NAMALWA (cell line): ENCODE measurements around the gene DHX40.
"Not testable (repeated sequence)": the region's sequence is repeated elsewhere in the genome, so short reads cannot be mapped to it uniquely, and the experiment has no call there.

Source experiments
- DNase-seq: peaks from one replicate; pipeline ENCODE4 v3.0.0-alpha.2; 2015; ENCODE audit warnings: low spot score

The DHX40 gene, protein sequence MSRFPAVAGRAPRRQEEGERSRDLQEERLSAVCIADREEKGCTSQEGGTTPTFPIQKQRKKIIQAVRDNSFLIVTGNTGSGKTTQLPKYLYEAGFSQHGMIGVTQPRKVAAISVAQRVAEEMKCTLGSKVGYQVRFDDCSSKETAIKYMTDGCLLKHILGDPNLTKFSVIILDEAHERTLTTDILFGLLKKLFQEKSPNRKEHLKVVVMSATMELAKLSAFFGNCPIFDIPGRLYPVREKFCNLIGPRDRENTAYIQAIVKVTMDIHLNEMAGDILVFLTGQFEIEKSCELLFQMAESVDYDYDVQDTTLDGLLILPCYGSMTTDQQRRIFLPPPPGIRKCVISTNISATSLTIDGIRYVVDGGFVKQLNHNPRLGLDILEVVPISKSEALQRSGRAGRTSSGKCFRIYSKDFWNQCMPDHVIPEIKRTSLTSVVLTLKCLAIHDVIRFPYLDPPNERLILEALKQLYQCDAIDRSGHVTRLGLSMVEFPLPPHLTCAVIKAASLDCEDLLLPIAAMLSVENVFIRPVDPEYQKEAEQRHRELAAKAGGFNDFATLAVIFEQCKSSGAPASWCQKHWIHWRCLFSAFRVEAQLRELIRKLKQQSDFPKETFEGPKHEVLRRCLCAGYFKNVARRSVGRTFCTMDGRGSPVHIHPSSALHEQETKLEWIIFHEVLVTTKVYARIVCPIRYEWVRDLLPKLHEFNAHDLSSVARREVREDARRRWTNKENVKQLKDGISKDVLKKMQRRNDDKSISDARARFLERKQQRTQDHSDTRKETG

DNA sequence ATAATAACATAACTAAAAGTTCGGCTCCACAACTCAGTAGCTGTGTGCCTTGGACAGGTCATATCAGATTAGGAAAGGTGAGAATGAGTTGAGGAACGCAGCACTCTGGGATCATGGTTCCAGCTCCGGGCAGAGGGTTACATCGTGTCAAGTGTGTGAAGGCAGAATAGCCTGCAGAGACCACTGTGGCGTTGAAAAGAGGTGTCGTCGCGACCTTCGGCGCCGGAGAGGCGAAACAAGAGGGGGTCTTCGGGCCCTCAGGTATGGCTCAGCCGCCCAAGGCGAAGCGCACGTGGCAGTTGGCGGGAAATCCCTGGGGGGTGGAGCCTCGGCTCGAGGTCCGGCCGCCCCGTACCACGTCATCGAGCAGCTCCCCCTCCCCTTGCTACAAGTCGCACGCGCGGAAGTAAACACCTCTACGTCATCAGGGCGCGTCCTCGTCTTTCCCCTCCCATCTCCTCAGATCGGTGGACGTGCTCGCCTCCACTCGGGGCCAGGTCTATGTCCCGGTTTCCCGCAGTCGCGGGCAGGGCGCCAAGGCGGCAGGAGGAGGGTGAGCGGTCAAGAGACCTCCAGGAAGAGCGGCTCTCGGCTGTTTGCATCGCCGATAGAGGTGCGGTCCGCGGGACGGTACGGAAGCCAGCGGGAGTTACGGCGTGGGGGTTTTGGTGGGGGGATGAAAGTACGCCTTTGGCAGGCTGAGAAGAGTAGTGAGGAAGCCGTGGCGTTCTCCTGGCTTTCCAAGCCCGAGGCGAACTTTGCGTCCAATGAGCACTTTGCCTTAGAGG lies at the start of gene DHX40:
TSS of gene DHX40 (plus strand) at position 440 of the 788 bp plus-strand sequence. CDS start at position 502, 62 bp downstream.
- peak; percentile 96 for DNase-seq

DNA sequence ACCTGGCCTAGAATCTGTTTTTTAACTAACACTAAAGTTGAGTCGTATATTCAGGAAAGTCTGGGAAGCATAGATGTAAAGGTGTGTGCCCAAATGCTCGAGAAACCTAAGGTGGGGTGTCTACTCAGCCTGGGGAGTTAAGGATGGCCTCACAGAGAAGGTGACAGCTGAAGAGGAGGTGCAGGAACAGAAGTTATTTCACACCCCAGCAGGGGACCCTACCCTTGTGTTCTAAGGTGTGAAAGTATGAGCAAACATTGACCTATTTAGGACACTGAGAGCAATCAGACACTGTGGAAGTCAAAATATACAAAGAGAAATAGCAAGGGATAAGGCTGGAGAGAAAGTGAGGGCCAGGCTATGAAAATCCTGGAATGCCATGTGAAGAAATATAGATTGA lies 49.0 kb upstream of the DHX40 start:
- no peak for DNase-seq

DNA sequence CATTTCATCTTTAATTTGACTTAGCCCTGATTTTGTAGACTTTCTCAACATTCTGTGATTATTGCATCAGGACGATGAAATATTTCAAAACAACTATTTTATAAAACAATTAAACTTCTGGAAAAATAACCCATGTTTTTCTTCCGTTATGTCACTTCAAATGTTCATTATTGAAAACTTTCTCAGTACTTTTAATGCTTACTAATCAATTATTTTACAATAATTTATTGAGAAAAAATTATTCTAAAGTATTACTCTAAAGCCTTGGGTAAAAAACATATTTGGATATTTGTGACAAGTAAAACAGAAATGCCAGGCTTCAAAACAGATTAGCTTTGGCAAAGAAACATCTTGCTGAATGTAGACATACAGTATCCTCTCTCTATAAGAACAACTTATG lies 46.3 kb upstream of the DHX40 start:
- DNase-seq: no peak

DNA sequence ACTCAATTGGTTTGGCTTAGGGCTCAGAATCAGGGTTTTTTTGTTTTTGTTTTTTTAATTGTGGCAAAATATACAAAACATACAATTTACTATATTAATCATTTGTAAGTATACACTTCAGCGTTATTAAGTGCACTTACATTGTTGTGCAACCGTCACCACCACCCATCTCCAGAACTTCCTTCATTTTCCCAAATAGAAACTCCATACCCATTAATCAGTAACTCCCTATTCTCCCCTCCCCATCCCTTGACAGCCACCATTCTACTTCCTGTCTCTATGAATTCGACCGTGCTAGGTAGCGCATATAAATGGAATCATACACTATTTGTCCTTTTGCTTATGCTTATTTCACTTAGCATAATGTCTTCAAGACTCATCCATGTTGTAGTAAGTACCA lies 45.2 kb upstream of the DHX40 start:
- DNase-seq: no peak

DNA sequence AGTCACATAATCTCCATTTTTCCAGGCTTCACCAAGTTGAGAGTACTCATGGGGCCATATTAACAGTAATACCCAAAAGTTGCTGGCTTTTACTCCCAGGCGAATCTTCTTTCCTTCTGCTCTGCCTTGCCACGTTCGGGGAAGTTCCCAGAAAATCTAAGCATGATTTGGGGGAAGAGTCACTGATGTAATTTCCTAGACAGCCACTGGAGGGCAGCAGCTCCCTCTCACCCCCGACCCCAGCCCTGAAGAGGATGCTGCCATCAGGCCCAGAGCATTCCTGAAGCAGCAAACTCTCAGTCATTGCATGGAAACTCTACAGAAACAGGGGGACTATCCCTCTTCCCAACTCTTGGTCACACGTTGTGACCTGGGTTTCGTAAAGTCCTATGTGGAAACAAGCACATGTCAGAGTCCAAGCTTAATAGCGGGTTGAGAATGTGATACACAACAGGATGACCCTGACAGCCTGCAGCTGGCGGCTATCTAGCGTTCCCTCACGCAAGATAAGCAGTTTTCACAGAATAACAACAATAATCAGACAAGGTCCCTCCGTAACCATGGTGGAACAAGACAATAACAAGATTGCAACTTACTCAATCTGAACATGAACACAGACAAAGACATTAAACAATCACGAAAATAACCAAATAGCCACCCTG lies 43.8 kb upstream of the DHX40 start:
- DNase-seq: peak; percentile 68

DNA sequence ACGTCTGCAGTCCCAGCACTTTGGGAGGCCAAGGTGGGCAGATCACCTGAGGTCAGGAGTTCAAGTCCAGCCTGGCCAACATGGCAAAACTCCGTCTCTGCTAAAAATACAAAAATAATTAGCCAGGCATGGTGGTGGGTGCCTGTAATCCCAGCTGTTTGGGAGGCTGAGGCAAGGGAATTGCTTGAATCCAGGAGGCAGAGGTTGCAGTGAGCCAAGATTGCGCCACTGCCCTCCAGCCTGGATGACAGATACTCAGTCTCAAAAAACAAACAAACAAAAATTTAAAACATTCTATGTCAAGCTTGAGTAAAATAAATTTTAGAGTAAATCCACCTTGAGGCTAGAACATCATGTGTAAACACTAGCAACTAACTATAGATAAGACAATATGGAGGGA lies 40.5 kb upstream of the DHX40 start:
- DNase-seq: not testable (repeated sequence)

DNA sequence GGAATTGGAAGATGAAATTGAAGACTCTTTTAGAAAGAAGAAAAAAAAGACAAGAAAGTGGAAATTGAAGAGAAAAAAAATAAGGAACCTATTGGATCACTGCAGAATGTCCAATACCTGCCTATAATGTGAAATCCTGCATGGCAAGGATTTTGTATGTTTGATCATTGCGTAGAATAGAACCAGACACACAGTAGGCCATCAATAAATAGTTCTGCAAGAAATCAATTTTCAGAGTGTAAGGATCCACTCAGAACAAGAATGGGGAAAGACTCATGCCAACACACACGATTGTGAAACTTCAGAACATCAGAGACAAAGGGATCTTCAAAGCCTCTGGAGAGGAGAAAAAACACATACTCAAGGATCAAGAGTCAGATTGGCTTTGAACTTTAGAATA lies 39.7 kb upstream of the DHX40 start:
- no peak for DNase-seq

DNA sequence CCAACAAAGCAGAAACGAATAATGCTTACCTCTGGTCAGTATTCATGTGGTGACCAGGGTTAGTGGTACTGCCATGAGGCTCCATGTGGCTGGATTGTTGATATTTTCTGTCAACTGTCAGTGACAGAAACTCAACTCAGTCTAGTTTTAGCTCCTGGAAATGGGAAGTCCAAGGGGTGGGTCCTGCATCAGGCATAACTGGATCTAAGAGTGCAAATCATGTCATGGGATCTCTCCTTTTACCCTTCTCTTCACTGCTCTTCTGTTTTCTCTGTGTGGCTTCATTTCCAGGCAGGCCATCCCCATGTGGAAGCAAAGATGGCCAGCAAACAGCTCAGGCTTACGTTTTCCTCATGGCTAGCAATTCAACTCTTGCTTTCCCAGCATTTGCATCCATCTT lies 39.0 kb upstream of the DHX40 start:
- no peak for DNase-seq

DNA sequence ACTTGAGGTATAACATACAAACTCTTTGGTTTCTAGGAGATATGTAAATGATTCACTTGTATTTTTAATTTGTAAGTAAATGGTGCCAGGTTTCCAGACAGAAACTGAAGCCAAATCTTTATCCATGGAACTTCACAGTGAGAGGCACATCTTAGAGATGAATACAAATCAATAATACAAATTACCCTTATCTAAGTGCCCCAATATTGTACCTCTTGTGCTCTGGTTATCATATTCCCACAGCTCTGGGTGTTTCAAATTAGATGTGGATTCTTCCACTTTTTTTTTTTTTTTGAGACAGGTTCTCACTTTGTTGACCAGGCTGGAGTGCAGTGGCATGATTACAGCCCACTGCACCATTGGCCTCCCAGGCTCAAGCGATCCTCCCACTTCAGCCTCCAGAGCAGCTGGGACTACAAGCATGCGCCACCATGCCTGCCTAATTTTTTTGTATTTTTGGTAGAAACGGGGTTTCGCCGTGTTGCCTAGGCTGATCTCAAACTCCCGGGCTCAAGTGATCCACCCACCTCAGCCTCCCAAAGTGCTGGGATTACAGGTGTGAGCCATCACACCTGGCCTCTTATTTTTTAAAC lies 38.0 kb upstream of the DHX40 start:
- DNase-seq: no peak

DNA sequence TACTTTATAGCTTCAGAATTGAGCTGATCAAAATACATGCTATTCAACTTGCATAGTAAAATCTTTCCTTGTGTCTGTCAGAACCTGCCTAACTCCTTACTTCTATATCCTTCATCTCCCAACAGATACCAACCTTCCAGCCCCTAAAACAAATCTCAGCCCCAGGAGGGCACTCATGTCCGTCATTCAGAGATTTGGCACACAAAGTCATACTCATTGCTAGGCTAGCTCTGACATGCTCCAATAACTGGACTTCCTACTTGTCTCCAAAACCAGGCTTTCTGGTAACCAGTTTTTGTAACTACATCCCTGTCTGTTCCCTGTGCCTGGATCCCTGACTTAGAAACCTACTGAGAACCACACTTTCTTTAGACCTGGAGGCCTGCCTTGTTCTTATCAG lies 37.5 kb upstream of the DHX40 start:
- peak; percentile 30 for DNase-seq

DNA sequence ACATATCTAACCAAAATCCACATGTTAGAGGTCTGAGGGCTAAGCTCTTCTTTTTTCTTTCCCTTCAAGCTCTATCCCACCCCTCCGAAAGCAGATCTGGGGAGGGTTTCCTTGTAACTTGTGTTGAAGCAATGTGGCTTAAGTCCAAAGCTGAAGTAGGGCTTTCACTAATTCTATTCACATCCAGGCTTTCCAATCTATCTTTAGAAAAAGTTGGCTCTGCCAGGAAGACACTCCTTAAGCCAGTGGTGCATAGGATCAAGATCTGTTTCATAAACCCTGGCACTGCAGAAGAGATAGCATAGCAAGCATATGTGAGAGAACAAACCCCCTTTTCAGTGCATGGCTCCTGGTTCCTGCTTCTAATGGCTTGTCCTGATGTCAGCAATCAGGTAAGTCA lies 34.9 kb upstream of the DHX40 start:
- DNase-seq: no peak

DNA sequence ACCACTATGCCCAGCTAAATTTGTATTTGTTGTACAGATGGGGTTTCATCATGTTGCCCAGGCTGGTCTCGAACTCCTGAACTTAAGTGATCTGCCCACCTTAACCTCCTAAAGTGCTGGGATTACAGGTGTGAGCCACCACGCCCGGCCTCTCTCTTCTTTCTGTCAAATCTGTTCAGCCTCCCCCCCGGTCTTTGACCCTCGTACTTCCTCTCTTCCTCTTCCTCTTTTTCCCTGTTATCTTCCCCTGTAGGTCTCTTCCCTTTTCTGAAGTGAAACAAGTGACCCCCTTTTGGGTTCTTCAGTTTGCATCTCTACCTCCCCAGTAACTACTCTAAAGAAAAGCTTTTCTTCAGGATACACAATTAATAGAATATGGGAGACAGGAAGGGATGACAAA lies 31.7 kb upstream of the DHX40 start:
- DNase-seq: no peak

DNA sequence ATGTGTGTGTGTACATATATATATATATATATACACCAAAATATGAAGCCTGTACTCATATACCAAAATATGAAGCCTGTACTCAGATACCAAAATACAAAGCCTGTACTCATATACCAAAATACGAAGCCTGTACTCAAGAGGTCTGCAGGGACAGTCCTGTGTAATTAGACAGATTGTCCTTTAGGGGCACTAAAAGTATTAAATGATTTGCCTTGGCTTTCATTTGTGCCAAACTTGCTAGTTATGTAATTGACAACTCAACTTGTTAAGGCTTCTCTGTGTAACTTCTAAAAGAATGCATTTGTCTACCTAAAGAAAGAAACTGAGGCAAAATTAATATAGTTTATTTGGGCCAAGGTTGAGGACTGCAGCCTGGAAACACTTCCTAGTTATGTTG lies 30.8 kb upstream of the DHX40 start:
- DNase-seq: peak; percentile 63

DNA sequence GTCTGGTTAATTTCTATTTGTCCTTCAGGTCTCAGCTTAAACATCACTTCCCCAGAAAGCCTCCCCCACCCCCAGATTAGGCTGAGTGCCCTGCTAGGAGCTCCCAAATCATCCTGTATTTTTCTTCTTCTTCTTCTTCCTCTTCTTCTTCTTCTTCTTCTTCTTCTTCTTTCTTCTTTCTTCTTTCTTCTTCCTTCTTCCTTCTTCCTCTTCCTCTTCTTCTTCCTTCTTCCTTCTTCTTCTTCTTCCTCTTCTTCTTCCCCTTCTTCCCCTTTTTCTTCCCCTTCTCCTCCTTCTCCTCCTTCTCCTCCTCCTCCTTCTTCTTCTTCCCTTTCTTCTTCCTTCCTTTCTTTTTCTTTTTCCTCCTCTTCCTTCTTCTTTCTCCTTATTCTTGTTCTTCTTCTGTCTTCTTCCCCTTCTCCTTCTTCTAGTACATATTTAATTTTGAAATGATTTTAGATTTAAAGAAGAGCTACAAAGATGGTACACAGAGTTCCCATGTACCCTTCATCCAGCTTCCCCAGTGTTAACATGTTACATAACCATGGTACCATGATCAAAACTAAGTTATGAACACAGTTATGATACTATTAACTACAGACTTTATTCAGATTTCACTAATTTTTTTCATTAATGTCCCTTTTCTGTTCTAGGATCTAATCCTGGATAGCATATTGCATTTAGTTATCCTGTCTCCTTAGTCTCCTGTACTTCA lies 27.1 kb upstream of the DHX40 start:
- DNase-seq: no peak

DNA sequence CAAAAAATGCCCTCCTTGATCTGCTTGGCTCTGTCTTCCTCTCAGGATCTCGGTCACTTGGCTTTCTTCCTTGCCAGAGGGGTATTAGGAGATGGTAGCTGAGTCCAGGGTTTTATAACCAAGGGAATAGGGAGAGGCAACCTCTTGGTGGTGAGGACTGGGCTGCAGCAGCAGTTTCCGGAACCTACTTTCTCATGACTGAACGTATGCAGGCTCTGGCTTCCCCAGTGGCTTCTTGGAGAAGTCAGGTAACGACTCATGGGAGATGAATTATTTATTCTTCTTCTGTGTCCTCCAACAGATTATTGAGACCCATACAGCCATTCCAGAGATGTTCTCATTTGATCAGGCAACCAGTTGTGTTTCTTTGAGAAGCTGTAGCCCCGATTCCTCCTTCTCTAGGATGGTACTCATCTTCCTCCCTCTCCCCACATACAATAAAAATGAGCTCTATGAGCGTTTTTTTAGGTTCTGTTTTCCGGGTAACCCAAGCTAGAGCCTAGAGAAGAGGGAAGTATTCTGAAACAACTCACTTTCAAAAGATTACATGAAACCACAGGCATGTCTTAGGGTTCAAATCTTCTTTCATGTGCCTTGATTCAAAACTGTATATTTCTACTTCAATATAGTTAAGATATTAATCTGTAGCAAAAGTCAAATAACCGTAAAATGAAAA lies 22.3 kb upstream of the DHX40 start:
- DNase-seq: no peak

DNA sequence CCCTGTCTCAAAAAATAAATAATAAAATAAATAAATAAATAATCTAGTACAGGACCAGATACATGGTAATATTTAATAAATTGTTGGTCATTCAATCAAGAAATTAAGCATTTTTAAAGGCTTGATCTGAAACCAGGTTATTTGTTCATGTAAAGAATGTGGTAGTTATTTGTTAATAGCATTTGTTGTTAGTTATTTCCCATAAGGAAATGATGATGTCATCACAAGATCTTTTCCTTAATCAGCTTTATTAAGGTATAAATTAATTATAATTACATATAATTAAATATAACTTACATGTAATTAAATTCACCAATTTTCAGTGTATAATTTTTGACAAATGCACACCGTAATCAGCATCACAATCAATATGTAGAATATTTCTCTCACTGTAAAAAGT lies 19.5 kb upstream of the DHX40 start:
- no peak for DNase-seq

DNA sequence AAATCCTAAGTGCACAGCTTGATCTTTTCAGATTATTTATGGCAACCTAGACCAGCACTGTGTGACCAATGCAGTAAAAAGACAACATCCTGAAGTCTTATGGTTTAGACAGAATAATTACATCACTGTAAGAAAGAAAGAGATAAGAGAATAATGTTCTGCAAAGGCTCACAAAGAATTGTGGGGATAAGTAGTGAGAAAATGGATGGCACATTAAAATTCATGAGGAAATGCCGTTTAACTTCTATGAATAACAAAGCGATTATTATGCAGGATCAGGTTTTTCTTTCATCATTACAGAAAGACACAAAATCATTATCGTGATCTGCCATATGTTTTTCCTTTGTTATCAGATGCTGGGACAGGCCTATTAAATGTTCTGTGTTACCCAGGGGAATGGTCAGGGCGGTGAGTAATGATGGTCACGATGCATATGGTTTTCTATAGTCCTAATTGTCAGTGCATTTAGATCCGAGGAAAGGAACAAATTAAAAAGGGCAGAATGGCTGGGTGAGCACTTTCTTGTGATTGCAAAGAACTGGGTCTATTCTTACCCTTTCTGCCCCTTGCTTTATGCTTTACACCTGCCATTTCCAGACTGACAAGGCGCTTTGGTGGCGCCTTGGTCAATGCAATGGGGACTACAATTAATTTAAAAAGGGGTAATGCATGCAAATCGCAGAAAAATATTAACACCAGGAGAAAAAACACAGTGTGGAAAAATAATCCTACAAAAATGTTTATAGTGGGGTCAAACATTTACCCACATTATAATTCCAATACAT lies 18.1 kb upstream of the DHX40 start:
- DNase-seq: no peak

DNA sequence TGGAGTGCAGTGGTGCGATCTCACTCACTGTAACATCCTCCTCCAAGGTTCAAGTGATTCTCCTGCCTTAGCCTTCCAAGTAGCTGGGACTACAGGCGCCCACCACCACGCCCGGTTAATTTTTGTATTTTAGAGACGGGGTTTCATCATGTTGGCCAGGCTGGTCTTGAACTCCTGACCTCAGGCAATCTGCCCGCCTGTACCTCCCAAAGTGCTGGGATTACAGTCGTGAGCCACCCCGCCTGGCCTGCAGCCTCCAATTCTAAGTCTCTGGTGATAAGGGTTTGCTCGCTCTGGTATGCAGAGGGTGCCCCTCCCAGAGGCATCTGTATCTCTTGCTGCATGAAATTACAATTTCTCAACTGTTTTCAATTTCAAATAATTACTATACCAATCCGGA lies 16.4 kb upstream of the DHX40 start:
- DNase-seq: not testable (repeated sequence)

DNA sequence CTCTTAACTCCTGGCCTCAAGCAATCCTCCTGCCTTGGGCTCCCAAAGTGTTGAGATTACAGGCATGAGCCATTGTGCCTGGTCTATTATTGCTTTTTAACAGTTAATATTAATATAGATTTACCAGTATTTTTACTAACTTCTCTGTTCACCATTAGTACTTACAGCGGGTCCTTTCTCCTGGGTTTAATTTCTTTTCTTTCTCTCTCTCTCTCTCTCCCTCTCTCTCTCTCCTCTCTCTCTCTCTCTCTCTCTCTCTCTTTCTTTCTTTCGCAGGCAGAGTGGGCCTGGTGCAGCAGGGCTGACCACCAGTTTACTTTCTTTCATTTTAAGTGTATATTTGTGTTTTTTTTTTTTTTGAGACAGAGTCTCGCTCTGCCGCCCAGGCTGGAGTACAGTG lies 14.7 kb upstream of the DHX40 start:
- DNase-seq: no peak

DNA sequence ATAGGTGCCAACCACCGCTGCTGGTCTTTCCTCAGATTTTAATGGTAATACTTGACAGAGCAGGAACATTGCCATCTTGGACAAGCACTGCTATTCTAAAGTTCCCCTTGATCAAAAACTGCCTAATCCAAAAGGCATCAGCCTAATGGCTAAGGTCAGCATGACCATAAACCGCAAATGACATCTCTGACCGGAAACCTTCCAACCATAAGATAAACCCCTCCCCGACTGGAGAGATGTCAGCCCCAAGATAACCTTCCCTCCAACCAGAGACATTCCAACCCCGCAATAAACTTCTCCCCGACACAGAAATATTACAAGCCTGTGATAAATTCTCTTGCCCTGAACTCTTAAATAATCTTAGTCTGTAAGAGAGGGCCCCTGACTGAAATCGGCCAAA lies 7.4 kb upstream of the DHX40 start:
- no peak for DNase-seq
